Measurements from ENCODE around the gene ARF3.

The ARF3 gene

GRCh38 chr12:48957141-48958048, at the start of gene ARF3:
Gene ARF3, minus strand, starts transcription at chr12:48957487. Its CDS starts 16,392 bp downstream, at chr12:48941095.
- DNase-seq: peak; percentile 91

GRCh38 chr12:49000346-49000745, 43.1 kb upstream of the ARF3 start:
- DNase-seq: no peak

- peak; percentile 54 for DNase-seq
These were observed 42.3 kb upstream of the ARF3 start, which contains the start of gene DDN for GRCh38 chr12:48999371-49000131. Gene DDN, minus strand, starts transcription at chr12:48999375. Its CDS starts 88 bp downstream, at chr12:48999287.

DNA sequence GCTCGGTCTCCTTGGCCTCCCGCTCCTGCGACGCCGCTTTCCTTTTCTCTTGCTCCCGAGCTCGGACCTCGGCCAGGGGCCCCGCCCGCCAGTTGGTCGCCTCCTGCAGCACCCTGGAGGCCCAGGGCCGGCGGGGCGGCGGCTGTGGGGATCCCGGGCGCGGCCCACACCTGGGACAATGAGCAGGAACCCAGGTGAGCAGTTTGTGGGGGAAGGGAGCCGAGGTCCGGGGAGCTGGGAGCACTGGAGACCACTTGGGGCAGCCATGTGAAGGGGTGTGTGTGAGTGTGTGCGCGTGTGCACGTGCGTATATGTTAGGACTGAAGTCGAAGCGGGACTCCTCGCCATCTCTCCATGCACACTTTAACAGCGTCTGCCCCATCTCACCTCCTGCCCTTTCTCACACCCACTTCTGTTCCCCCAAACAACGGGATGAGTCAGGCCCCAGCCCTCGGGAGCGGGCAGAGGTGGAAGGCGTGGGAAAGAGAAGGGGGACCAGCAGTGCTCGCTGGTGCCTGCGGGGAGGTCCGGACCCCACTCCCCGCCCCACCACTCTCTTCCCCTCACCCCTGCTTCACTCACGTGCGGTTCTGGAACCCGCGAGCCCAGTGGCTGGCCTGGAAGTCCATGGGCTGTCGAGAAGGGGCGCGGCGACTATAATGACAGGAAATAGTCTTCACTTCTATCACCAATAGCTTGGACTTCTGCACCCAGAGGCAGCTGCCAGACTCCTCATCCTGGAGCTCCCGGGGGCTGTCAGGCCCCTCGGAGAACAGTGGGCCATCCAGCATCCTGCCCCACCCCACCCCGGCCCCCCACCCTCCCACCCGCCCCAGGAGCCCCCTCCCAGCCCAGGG, 41.4 kb upstream of the ARF3 start:
- peak; percentile 30 for DNase-seq

DNA sequence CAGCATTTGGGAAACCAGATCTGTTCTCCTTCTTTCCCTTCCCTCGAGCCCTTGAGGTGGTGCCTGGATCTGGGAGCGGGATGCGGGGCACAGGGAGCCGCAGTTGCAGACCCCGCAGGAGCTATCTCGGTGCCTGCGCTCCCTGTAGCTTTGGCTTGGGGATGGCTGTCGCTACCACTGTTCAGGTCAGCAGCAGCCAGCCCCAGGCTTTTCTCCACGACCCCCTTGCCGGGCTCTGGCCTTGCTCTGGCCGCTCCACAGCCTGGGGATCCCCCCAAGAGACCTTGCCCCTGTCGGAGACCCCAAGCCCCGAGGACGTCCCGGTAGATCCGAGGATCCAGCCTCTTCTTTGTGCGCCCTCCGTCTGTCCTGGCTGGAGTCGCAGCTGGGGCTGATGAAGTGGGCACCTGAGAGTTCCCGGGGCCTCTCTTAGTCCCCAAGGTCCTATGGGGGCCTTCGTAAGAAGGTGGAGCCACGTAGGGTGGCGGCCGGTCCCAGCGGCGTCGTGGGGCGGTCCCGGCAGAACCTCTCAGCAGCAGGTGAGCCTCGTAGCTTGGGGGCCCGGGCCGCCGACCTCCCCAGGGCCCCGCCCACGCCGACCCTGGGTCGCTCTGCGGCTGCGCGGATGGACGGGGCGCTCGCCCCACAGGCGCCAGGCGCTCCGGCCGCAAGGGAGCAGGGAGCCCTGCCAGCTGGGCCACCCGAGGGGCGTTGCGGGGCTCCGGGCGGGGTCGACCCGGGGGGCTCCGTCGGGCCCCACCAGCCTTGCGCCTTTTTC, 40.6 kb upstream of the ARF3 start:
- DNase-seq: peak; percentile 40

DNA sequence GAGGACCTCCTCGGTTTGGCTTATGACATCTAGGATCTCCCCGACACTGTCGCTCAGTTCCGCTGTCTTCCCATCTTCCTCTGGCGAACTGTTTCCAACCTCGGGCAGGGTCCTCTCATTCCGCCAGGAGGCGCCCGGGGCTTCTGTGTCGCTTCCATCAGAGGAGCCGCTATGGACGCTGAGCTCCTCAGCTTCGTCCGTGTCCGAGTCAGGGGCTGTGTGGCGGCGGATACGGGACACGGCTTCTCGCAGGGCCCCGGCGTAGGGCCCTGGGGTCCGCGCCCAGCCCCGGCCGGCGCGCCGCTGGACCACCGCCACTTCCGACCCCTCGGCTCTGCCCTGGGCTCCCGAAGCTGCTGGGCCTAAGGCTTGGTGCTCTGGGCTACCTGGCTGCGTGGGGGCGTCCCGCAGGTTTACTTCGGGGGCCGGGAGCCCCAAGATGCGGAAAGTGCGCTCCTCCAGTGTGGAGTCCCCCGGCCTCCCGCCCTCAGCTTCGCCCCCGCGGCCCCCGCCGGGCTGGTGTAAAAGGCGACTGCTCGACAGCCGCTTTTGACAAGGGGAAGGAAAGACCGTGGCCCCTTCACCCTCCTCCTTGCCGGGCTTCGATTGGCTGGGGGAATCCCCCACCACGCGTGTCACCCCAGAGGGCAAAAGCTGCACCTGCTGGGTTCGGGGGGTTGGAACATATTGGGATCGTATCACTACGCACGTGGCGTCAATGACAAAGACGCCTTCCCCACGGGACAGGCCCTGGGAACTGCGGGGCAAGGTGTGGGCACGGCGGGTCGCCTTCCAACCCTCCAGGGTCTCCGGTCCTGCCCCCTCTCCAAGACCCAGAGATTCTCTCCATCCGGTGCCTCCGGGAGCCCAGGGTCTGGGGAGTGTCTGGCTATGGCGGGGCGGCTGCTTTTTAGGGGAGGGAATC, 39.8 kb upstream of the ARF3 start:
- DNase-seq: peak; percentile 73

- peak; percentile 55 for DNase-seq
These were observed 38.0 kb upstream of the ARF3 start for GRCh38 chr12:48995086-48995879.

DNA sequence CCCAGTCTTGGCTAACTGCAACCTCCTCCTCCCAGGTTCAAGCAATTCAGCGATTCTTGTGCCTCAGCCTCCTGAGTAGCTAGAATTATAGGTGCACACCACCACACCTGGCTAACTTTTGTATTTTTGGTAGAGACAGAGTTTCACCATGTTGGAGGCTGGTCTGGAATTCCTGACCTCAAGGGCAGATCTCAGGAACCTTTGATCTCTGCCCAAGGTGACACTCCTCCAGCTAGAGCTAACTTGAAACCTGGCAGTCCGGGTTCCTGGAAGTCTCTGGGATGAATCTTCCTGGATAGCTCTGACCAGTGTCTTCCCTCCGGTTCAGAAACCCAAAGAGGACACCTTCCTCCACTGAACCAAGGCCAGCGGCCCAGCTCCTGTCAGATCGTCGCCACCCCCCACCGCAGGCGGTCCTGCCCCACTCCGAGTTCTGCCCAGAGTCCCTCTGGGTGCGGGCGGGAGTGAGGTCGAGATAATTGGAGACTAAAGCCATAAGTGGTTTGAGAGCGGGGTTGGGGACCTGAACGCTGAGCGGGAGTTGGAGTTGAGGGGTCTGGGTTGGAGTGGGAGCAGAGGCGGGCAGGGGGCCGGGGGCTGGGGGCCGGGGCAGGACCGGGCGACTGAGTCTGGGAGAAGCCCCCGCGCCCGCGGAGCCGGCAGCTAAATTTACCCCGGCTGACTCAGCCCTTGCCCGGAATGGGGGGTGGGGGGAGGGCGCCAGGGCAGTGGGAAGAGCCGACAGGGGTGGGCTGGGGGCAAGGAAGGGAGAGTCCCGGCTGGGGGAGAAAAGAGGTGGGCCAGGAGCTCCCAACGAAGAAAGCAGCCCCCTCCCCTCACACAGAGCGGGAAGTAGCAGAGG, 37.2 kb upstream of the ARF3 start:
- DNase-seq: no peak

DNA sequence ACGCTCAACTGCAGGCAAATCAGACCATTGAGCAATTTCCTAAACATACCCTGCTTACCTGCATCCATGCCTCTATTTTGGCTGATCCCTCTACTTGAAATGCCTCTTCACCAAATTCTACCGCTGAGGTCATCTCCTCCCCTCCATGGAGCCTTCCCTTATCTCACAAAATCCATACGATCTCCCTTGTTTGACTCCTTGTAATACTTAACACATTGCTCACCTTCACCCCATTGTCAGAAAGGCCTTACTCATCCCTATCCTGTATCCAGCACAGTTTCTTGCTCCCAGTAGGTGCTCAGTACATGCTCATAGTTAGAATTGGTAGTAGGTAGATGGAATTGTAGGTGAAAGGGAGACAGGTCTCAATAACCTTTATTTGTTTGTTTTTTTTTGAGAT, 36.5 kb upstream of the ARF3 start:
- no peak for DNase-seq

GRCh38 chr12:48991247-48992050, 34.2 kb upstream of the ARF3 start:
- DNase-seq: no peak

- DNase-seq: no peak
These were observed 33.3 kb upstream of the ARF3 start for GRCh38 chr12:48990552-48990951.

GRCh38 chr12:48988030-48988649, 30.9 kb upstream of the ARF3 start:
- peak; percentile 78 for DNase-seq

- DNase-seq: no peak
These were observed 29.5 kb upstream of the ARF3 start for GRCh38 chr12:48986720-48987291.

DNA sequence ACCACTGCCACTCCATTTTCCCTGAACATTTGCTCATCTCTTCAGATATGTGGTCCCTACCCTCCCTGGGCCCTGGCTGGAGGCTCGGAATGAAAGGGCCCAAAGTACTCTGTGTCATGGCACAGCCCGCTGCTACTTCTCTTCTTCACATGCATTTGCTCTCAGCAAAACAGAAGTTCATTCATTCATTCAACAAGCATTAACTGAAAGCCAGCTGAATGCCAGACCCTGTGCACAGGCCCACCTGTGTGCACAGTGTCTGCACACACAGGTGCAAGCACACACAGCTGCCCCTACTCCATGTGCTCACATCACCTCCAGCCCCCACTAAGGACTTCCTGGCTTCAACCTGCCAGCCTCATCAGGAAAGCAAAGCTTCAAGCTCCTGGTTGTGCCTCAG, 28.6 kb upstream of the ARF3 start:
- DNase-seq: no peak

- DNase-seq: no peak
These were observed 28.2 kb upstream of the ARF3 start for GRCh38 chr12:48985475-48985897.

DNA sequence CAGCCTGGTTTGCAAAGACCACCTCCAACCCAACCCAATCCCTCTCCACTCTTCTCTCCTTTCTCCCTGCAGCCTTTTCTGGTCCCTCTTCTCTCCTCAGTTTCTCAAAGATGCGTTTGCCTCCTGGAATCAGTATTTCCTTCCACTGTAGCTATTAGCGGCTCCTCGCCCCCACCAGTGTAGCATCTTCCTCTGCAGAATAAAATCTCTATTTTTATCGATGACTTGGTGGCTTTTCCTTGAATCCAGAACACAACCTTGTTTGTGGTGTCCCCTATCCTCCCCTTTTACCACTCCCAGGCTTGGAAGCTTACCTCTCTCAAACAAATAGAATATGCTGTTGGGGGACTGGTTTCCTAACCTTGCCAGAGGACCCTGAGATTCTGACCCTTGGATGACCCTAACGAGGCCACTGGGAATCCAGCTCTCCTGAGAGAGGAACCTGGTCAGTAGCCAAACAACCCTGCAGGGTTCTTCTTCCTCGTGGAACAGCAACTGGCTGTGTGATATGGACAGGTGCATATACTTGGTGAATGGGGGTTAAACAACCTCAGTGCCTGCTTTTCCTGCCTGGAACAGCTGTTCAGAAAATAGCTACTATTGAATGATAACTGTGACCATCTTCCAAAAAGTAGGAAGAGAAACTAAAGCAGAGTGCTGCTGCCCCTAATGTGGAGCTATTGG, 25.3 kb upstream of the ARF3 start:
- DNase-seq: no peak

DNA sequence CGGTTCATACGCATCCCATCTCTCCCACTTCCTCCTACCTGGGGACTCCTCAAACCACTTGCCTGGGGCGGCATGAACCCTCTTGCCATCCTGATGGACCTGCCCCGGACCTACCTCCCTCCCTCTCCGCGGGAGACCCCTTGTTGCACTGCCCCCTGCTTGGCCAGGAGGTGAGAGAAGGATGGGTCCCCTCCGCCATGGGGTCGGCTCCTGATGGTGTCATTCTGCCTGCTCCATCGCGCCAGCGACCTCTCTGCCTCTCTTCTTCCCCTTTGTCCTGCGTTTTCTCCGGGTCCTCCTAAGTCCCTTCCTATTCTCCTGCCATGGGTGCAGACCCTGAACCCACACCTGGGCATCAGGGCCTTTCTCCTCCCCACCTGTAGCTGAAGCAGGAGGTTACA, 24.5 kb upstream of the ARF3 start:
- no peak for DNase-seq

Data from activated naive CD4-positive, alpha-beta T cell treated with Interleukin-2 at 50 U/mL for 16 hours (primary cell).